Erythroblast (primary cell): ENCODE measurements around the gene PRTFDC1.

Experiments
- GATA1 ChIP-seq: IDR thresholded peaks from 2 replicates; pipeline ENCODE4 v1.6.1; 2011; ENCODE audit warnings: low read depth, mild to moderate bottlenecking, control low read depth, low read length, moderate library complexity
- POLR2A ChIP-seq: IDR thresholded peaks from 2 replicates; pipeline ENCODE4 v1.6.1; 2011; ENCODE audit warnings: mild to moderate bottlenecking, low read length

DNA sequence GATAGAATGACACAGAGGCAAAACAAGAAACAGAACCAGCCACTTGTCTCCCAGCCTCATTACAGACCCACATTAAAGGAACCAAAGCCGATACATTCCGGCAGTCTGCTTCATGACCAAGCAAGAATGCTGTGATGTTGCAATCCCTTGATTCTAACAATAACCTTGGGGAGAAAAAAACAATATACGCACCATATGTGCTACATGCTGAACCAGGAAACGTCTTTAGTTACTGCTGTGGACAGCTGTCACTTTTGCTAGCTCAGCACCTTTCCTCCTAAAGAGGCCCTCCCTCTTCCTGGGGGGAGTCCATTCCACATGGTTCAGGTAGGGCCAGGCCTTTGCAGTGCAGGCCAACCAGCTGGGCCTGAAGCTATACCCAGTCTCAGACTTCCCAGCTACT, 79.1 kb downstream of the PRTFDC1 start:
- TF ChIP-seq POLR2A (no peak), GATA1 (no peak)
